Measurements from ENCODE around the gene NHS.

Gene NHS

DNA sequence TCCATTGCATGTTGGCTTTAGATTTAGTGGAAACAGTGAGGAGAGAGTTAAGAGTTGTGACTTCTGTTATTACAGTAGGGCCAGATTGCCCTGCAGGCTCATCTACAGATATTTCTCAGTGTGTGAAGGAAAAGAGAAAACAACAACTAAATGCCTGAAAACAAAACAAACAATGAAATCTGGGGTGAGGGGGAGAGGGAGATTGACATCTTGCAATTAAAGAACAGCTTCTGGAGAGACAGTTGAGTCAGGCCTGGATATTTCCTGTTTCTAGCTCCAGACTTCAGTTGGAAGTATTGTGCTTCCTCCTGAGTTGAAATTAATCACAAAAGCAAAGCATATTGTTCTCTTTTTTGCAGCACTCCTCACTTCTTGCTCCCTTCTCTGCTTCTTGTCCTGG, 254.0 kb downstream of the NHS start:
- TF ChIP-seq, protein P1, sequence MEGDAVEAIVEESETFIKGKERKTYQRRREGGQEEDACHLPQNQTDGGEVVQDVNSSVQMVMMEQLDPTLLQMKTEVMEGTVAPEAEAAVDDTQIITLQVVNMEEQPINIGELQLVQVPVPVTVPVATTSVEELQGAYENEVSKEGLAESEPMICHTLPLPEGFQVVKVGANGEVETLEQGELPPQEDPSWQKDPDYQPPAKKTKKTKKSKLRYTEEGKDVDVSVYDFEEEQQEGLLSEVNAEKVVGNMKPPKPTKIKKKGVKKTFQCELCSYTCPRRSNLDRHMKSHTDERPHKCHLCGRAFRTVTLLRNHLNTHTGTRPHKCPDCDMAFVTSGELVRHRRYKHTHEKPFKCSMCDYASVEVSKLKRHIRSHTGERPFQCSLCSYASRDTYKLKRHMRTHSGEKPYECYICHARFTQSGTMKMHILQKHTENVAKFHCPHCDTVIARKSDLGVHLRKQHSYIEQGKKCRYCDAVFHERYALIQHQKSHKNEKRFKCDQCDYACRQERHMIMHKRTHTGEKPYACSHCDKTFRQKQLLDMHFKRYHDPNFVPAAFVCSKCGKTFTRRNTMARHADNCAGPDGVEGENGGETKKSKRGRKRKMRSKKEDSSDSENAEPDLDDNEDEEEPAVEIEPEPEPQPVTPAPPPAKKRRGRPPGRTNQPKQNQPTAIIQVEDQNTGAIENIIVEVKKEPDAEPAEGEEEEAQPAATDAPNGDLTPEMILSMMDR (IDR thresholded peaks at IDR 0.05; ENCODE audit: insufficient read depth, low read depth, low read length, missing control alignments) = no peak
- DNase-seq (ENCODE audit: low read depth) = peak; percentile 15
- no peak overlapping the region for H3K4me3 ChIP-seq (ENCODE audit: low read length)

DNA sequence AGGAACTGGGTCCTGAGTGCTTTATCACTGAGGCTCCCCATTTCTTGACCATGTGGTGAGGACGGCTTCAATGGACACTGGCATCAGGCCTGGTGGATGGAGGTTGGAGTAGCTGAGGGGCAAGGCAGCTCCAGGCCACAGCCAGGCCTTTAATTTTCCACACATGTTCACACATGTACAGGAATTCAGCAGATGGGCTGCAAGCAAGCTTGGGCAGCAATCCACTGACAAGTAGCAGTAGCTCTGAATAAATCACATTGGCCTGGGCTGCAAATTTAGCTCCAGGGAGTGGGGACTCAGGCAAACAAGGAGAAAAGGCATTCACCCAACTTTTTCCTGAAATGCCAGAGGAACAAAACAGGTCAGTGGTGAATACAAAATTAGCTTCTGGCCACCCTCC, 254.5 kb downstream of the NHS start:
- TF ChIP-seq, protein P1 (IDR thresholded peaks at IDR 0.05; ENCODE audit: insufficient read depth, low read depth, low read length, missing control alignments) = no peak
- peak; percentile 64 for DNase-seq (ENCODE audit: low read depth)

DNA sequence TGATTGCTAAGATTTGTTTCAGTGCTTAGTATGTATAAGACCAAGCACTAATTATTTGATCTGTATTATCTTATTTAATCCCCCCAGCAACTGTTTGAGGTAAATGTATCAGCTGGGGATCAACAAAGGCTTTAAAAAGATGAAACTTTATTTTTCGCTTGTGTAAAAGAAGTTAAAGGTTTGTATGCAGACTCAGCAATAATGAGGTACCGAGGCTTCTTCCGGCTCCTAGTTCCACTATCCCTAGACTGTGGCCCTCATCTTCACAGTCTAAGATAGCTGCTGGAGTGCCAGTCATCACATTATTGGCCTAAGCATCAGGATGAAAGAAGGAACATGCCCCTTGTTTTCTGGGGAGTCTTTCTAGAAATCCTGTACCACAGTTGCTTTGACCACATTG, 256.6 kb downstream of the NHS start:
- no peak overlapping the region for H3K4me3 ChIP-seq (ENCODE audit: low read length)
- DNase-seq (ENCODE audit: low read depth) = no peak
- TF ChIP-seq, protein P1 (IDR thresholded peaks at IDR 0.05; ENCODE audit: insufficient read depth, low read depth, low read length, missing control alignments) = no peak

More for the DNA sequence above, 254.5 kb downstream of the NHS start:
- no peak overlapping the region for H3K4me3 ChIP-seq (ENCODE audit: low read length)

DNA sequence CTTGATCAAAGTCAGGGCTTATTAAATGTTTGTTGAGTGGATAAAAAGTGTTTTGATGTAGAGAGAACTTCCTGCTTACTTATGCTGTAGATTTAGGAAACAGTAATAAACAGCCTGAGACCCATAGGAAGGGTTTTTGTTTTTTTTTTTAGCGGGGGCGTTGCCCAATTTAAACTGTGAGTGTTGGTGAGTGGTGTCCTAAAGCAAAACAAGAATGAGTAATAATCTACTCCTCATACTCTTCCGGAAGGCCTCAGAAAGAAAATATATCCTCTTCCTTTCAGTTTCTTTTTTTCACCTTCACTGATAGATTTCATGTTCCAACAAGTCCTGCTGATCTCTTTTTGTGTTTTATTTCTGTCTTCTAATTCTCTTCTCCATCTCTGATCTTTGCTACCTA, 257.9 kb downstream of the NHS start:
- H3K4me3 ChIP-seq (ENCODE audit: low read length) = no peak overlapping the region
- peak; percentile 56 for DNase-seq (ENCODE audit: low read depth)

DNA sequence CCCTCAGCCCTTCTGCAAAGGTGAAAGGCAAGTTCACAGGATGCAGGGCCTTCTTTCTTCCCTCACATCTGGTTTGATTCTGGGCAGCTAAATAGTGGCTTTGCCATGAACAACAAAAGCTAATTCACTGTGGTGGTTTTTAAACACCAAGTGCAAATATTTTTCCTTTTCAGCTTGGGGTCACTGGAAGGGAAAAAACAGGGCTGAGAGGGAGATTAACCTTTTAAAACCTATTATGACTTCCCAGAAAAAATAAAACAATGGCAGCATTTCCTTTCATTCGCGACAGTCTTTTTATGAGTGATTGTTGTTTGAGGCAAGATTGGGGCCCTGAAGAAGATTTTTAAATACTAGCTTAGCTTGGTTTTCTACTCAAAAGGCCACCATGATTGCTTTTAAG, 258.5 kb downstream of the NHS start:
- TF ChIP-seq, protein P1 (IDR thresholded peaks at IDR 0.05; ENCODE audit: insufficient read depth, low read depth, low read length, missing control alignments) = no peak
- no peak overlapping the region for H3K4me3 ChIP-seq (ENCODE audit: low read length)
- DNase-seq (ENCODE audit: low read depth) = no peak

More for the DNA sequence above, 257.9 kb downstream of the NHS start:
- TF ChIP-seq, protein P1 (IDR thresholded peaks at IDR 0.05; ENCODE audit: insufficient read depth, low read depth, low read length, missing control alignments) = no peak

DNA sequence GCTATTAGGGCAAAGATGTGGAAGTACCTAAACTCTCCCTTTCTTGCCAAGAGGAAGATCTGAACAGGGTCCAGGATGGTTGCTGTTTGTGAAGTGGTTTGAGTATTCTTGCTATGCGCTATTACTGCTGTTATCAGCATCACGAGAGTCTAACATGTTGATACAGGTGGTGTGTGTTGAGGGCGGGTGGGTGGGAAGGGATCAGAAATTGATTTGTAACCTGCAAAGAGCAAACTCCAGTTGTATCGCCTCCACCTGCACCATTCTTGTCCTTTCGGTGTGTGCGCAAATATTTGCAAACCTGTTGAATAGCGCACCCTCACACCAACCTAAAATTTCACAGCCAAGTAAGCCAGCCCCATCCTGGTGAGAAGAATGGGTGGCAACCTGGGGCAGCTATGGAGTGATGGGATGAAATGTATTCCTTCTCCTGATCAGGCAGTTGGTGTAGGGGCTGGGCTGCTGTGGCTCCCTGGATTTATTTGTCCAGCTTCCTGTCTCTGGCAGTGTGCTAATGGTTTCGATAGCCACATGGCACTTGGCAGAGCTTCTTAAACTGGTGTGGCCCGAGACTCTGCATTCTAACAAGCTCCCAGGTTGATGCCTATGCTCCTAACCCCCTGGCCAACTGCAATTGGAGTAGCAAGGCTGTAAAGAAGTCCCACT, 259.7 kb downstream of the NHS start:
- no peak for DNase-seq (ENCODE audit: low read depth)

More for the DNA sequence above, 259.7 kb downstream of the NHS start:
- H3K4me3 ChIP-seq (ENCODE audit: low read length) = no peak overlapping the region
- TF ChIP-seq, protein P1 (IDR thresholded peaks at IDR 0.05; ENCODE audit: insufficient read depth, low read depth, low read length, missing control alignments) = no peak

Data from epithelial cell of esophagus (primary cell).